ENCODE data around the gene SUB1.
A peak's percentile ranks its signal among the peaks of the same experiment; 100 is the strongest.
"Not testable (repeated sequence)": the region's sequence is repeated elsewhere in the genome, so short reads cannot be mapped to it uniquely, and the experiment has no call there.

Gene SUB1

GRCh38 chr5:32598997-32599549 lies 13.7 kb downstream of the SUB1 start:
- DNase-seq: no peak

- no peak for DNase-seq
Measured at GRCh38 chr5:32600054-32600622, 14.8 kb downstream of the SUB1 start.

- no peak for DNase-seq
Measured at GRCh38 chr5:32601623-32602295, 16.4 kb downstream of the SUB1 start.

GRCh38 chr5:32602906-32603305 lies 17.5 kb downstream of the SUB1 start:
- no peak for DNase-seq

- DNase-seq: no peak
Measured at GRCh38 chr5:32604800-32605765, 19.7 kb downstream of the SUB1 start.

GRCh38 chr5:32605766-32606152 lies 20.4 kb downstream of the SUB1 start:
- DNase-seq: no peak

- DNase-seq: peak in 2 of 56 donors; percentile 3 to 4
Measured at GRCh38 chr5:32612134-32612888, 27.0 kb downstream of the SUB1 start.

GRCh38 chr5:32613050-32613672 lies 27.8 kb downstream of the SUB1 start:
- peak in 54 of 56 donors; percentile 7 to 93 (median 56) for DNase-seq

GRCh38 chr5:32615236-32615635 lies 29.9 kb downstream of the SUB1 start:
- no peak for DNase-seq

- no peak for DNase-seq
Measured at GRCh38 chr5:32618962-32619361, 33.6 kb downstream of the SUB1 start.

- no peak for DNase-seq
Measured at GRCh38 chr5:32621256-32621655, 35.9 kb downstream of the SUB1 start.

GRCh38 chr5:32625106-32625505 lies 39.7 kb downstream of the SUB1 start:
- no peak for DNase-seq

- DNase-seq: no peak
Measured at GRCh38 chr5:32625547-32625946, 40.2 kb downstream of the SUB1 start.

GRCh38 chr5:32627219-32627870 lies 42.0 kb downstream of the SUB1 start:
- DNase-seq: no peak

- DNase-seq: no peak
Measured at GRCh38 chr5:32628049-32628844, 42.9 kb downstream of the SUB1 start.

GRCh38 chr5:32630867-32631491 lies 45.6 kb downstream of the SUB1 start:
- no peak for DNase-seq

- not testable (repeated sequence) for DNase-seq
Measured at GRCh38 chr5:32633017-32633416, 47.7 kb downstream of the SUB1 start.

- DNase-seq: no peak
Measured at GRCh38 chr5:32638309-32638708, 53.0 kb downstream of the SUB1 start.

- no peak for DNase-seq
Measured at GRCh38 chr5:32639943-32640342, 54.6 kb downstream of the SUB1 start.
